Fibroblast of gingiva (primary cell): ENCODE measurements around the gene OR14I1.

Experiments used
- DNase-seq: peaks from one replicate; pipeline ENCODE4 v3.0.0-alpha.2; 2011; ENCODE audit warnings: low read depth

OR14I1 gene

DNA sequence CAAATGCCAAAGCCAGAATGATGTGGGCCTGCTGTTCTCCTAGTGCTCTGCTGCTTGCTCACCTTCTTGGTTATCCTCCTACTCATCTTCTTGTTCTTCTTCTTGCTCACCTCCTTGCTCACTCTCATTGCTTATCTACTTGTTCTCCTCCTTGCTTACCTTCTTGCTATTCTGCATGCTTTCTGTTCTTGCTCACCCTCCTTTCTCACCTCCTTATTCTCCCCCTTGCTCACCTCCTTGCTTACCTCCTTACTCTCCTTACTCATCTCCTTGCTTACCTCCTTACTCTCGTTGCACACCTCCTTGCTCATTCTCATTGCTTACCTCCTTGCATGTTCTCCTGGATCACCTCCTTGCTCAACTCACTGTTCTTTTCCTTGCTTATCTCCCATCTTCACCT is at the start of gene OR14I1:
TSS of gene OR14I1 (minus strand) at position 53 of the 400 bp plus-strand sequence.
- DNase-seq, result no peak

DNA sequence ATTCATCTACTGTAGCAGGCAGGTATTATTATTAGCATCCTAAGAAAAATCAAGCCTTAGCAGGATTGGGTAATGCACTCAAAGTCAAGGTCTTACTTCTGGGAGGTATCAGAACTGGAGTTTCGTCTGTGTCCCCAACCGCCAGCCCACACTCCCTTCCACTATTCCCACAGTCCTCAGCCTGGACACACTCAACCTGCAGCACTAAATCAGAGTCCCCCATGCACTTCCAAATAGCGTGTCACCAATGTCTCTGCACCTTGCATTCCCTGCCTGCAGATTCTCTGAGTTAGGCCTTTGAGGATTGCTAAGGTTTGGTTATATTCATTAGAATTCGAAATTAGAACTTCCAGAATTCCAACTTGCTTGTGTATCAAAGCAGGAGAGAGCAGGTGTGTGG is 49.1 kb upstream of the OR14I1 start:
- no peak for DNase-seq

DNA sequence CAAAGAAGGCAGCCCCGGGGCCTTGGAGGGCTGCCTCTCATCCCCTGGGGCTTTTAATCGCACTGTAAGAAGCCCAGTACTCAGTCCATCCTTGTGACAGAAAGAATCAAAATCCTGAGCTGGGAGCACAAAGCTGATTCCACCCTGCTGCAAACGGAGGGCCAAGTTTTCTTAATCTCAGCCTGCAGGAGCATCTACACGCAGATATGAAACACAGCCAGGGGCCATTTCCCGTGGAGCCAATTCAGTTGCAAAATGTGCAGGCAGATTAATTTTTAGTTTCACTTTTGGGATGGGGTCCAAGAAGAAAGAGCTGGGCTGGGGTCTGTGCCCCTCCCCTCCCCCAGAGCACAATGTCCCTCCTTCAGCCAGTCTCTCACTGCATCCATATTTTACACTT is 48.6 kb upstream of the OR14I1 start:
- DNase-seq, result no peak

DNA sequence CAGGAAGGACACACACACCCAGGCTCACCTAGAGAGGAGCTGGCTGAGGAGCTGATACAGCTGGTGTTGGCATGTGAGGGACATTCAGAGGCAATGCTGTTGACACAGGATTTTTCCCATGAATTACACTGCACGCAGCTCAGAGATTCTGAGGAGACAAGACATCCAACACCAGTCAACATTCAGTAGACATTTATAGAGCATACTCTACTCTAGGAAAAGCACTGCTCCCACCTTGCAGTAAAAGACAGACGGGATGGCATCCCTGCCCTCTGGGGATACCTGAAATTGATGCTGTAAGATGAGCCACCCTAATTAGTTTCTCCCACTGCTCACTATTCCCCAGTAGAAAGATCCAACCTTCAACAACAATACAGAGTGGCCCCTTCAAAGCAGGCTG is 47.9 kb upstream of the OR14I1 start:
- no peak for DNase-seq

DNA sequence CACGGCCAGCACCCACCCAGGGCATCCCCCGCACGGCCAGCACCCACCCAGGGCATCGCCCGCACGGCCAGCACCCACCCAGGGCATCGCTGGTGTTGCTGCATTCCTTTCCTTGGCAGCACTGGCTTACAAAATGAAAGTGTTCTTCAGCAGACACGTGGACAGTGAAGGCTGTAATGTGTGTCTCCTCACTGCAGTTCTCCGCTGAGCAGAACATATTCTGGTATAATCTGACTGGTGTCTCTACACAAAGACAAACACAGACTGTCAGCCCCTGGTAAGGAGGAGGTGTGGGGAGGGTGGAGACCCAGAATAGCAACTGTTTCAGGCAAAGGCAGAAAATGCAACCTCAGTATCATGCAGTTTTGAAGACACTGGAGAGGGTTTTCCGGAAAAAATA is 45.6 kb upstream of the OR14I1 start:
- DNase-seq, result no peak

DNA sequence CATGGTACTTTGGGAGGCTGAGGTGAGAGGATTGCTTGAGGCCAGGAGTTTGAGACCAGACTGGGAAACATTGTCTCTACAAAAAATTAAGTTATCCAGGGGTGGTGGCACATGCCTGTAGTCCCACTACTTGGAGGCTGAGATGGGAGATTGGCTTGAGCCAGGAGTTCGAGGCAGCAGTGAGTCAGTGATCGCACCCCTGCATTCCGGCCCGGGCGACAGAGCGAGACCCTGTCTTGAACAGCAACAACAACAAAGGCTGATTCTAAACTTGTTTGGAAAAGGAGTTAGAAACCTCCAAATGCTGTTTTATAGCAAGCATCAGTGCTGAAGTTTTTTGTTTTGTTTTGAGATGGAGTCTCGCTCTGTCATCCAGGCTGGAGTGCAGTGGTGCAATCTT is 38.3 kb upstream of the OR14I1 start:
- no peak for DNase-seq

DNA sequence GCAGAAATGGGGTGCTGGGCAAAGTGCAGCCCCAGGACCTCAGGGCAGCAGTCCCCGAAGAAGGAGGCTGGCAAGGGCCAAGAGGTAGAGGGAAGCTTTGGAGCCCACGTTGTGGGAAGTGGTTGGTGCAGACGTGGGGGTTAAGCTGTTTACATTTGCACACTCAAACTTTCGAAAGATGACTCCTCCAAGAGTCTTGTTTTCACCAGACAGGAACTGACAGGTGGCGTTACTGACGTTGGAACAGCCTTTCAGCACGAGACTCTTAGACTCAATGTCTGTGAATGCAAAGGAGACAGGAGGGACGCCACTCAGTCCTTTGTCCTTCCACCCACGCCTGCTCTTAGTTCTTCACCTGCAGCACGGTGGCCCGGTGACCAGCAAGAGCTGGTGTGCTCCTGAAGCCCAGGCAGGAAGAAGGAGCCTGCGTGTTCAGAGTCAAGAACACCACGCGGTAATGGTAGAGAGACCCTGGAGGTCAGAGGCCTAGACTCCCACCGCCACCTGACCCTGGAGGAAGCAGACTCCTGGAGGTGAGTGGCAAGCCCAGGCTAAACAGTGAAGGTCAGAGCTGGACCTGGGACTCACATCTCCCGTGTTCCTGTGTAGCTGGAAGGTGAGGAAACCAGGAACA is 37.1 kb upstream of the OR14I1 start:
- DNase-seq, result no peak

DNA sequence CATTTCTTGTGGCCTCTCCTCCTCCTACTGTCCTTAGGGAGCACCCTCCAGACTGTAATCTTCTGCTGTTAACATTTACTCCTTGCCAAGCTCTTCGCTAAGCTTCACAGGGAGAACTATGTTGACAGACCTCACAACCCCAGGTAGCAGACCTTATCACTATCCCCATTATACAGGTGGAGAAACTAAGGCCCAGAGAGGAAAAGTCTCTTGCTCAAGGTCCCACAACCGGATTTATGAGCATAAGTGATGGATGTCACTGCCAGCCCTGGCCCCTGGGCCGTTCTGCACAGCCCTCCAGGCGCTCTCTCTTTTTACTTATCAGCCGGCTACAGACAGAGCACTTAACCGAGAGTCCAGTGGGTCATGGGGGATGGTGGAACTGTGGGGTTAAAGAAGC is 34.9 kb upstream of the OR14I1 start:
- no peak for DNase-seq

DNA sequence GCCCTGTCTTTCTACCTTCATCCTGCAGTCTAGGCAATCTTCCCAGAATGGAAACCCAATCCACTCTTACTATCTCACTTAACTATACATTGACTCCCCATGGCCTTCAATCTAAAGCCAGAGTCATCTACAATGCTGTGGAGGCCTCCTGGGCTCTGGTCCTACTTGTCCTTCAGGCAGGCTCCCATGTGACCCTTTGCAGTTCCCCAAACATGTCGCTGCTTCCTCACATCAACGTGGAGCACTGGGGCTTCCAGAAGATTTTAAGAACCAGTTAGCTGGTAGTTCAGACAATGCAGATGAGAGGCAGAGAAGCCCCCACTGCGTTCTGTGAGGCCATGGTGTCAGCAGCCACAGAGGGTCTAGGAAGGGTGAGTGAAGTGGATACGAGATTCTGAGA is 34.4 kb upstream of the OR14I1 start:
- no peak for DNase-seq

DNA sequence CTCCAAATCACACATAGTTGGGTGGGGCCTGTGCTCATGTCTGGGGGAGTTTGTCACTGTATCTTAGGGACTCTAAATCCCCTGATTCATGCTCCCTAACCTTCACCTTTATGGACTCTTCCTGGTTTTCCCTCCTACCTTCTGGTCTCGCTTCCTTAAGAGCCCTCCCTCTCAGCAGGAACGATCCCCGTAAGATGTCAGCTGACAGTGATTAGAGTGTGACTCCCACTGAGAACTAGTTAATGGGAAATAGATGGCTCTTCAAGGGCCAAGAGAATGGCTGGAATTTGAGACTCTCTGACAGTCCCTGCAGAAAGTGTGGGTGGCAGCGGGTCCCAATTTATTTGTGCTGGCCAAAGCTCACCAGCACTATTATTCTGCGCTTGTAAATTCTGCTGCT is 31.0 kb upstream of the OR14I1 start:
- DNase-seq, result no peak

DNA sequence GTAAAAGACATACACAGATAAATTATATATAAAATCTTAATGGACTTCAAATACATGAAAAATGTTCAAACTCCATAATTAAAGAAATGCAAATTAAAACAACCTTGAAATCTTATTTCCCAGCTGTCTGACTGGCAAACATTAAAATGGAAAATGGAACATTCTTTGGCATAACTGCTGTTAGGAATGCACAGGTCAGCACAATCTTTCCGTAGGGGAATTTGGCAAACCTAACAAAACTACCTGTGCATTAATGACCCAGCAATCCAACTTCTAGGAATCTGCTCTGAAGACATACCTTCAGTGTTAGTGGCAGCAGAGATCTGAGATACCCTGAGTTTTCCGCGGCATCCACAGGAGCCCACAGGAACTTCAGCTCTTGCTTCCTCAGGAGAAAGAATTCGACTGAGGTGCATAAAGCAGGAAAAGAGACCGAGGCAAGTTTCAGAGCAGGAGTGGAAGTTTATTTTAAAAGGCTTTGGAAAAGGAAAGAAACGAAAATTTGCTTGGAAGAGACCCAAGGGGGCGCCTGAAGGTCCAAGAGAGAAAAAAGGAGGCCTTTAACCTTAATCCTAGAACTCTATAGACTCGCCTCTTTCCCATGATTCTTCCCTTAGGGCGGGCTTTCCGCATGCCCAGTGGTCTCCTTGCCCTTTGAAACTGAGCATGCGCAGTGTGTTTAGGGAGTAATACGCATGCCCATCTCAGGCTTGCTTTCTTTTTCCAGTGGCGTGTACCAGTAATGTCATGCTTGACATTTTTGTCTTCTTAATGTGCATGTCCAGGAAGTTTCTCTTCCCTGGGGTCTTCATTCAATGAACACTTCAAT is 28.2 kb upstream of the OR14I1 start:
- DNase-seq, result no peak

DNA sequence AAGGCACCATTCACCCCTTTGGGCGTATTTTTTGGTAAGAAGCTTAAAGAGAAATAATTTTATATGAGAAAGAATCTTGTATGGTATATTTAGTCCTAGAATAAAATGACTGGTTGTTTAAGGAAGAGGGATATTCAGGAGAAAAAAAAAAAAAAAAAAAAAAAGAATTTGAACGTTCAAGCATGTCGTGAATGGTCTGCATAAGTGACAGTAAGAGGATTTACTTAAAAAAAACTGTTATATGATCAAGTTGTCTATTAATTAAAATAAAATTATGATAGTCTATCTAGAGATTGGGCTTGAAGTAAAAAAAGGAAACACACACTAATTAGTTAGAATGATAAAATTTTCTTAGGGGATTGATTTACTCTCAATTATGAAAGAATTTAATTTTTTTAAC is 11.7 kb upstream of the OR14I1 start:
- DNase-seq, result no peak

DNA sequence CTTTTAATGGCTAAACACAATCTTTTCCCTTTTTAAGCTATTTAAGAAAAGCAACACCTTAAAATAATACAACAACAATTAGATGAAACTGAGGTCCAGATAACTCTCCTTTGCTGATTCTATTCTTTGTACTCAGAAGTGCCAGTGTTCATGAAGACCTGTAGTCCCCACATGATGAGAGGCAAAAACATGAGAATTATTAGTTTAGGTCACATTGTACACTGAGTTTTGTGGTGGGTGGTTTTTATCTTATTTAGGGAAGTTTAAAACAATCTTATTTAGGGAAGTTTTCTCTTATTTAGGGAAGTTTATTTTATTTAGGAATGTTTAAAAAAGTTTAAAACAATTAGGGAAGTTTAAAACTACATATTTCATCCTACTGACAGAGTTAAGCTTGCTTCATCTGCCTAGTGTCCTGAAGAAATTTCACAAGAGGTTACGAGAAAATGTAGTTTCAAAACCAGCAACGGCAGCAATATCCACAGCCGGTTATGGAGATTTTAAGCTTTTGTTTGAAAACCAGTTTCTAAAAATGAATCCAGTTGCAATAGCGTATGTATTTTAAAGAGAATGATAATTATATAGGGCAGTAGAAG is 7.8 kb upstream of the OR14I1 start:
- no peak for DNase-seq

DNA sequence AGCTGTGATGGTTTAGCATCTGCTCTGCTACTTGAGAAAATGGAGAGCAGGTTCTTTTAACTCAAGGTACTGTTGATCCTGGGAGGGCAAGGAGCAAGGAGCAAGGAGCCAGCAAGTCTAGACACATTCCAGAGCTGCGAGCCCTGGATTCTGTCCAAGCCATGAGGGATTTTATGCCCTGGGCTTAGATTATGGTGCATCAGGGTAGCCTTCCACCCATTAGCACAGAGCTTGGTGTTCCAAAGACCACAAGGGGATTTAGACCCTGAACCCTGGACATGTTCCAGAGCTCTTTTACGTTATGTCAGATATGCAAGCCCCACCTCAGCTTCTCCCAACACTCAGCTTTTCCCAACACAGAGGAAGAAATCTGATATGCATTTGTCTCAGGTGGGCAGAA is 2.0 kb upstream of the OR14I1 start:
- no peak for DNase-seq

DNA sequence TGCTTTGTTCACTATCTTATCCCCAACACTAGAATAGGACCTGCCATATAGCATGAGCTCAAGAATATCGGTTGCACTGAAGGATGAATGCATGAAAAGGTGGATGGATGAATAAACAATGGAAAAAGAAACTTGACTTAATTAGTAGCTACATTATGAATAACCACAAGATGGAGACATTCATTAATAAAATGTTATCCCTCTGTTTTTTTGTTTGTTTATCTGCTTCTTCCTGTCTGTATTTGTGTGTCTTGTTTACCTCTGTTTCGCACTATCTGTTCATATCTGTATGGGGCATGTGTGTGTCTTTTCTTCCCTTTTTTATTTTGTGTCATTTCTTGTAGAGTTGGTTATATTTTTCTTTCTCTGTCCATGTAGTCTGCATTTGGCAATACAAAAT is 1.1 kb upstream of the OR14I1 start:
- no peak for DNase-seq

DNA sequence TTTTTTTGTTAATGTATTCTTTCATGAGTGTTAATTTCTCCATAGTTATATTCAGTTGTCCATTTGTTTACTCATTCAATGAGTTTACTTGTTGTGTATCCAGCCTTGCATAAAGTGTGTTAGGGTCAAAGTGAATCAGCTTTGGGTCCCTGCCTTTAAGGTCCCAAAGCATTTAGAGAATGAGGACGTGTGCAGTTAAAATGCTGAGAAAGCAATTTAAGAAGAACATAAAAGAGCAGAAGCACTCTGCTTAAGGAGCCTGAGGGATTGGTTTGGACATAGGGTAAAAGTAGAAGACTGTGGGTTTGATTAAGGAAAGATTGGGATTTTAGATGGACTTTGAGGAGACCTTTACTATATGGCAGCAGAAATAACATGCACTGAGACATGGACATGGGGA is 3.5 kb downstream of the OR14I1 start:
- no peak for DNase-seq

DNA sequence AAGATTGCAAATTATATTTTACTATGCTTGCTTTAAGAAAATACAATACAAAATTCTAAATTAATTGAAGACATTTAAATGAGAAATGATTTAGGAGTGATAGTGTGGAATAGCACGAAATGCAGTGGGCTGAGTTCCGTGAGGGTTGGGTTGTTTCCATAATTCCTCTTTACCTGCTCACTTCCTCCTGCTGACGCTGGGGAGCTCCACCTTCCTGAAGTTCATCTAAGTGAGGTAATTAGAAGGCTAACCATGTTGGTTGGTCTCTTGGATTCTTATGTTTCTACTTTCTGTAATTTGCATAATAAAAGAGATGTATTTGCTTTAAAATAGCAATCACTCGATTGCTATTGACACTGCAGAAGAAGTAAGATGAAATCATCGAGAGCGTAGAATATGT is 4.7 kb downstream of the OR14I1 start:
- no peak for DNase-seq

DNA sequence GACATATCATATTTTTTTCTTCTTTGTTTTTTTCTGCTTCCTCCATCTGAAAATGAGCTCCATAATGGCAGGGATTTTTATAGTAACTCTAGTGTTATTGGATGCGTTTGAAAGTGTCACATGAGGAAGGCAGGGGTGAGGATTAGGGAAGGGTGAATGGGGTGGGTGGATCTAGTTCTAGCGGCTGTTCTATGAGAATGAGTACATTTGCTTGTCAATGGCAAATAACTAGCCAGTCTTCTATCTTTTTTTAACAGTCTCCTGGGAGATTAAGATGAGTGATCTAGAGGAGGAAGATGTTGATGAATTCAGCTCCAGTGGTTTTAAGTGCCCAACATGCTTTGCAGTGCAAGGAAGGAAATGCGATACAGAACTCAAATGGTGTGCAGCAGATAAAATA is 5.8 kb downstream of the OR14I1 start:
- no peak for DNase-seq

DNA sequence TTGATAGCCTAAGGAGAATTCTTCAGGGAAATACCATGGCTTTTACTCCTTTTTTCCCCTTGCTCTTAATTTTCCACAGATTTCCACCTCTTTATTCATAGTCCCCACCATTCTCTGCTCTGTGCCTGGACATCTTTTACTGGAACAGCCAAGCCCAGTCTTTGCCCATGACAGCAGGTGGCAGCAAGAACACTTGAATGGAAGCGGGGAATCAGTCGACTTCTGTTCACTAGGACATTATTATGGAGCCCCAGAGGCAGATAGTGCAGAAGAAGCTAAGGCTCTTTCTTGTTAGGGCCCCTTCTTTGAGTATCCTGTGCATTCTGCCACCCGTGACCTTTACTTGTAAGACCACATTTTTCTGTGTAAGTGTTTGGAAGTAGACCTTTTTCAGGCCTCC is 6.3 kb downstream of the OR14I1 start:
- DNase-seq, result no peak

DNA sequence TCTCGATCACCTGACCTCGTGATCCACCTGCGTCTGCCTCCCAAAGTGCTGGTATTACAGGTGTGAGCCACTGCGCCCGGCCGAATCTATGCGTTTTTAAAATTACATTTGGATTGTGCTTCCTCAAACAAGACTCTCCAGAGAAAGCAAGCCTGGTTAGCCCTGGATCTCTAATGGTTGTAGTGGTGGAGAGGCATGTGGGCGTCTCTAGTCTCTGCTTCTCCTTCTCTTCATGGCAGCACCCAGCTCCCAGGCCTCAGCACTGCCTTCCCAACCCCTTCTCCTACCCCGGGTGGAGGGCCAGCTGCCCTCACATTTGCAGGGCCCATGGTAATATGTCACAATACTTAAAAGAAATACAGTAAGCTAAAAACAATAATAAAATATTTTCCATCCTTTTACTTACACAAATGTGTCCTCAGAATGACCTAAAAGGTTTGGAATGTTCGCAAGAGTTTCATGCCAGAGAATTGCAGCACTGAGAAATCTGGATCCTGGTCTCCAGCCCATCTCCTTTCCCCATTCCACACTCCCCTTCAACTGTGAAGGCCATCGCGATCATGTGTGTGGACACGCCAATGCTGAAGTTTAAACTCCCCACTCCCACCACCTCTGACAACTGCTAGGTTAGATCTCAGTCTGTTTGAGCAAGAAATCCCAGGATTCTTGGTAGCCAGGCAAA is 7.0 kb downstream of the OR14I1 start:
- DNase-seq, result no peak

DNA sequence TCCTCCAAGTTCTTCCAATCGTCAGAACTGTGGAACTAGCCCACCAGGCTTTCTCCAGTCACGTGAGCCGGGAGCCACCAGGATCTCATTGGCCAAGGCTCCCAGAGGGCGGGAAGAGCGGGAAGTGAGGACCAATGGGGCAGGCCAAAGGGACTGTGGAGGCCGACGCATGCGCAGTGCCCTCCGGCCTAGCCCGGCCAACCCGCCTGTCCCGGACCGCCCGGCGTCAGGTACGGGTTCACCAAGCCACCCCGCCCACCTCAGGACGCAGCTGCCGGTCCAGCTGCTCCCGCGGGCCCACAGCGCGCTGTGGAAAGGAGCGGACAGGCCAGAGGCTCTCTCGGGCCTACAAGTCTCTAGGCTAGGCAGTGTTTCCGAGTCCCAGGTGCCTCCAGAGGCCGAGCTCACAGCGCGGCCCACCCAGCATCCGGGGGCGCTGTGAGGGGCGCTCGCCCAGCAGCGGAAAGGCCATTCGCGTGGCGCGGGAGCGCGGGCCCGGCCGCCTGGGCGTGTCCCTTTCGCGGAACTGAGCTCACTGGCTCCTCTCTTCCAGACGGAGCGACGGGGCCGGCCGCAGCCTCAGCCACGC is 10.9 kb downstream of the OR14I1 start:
- DNase-seq, result no peak

DNA sequence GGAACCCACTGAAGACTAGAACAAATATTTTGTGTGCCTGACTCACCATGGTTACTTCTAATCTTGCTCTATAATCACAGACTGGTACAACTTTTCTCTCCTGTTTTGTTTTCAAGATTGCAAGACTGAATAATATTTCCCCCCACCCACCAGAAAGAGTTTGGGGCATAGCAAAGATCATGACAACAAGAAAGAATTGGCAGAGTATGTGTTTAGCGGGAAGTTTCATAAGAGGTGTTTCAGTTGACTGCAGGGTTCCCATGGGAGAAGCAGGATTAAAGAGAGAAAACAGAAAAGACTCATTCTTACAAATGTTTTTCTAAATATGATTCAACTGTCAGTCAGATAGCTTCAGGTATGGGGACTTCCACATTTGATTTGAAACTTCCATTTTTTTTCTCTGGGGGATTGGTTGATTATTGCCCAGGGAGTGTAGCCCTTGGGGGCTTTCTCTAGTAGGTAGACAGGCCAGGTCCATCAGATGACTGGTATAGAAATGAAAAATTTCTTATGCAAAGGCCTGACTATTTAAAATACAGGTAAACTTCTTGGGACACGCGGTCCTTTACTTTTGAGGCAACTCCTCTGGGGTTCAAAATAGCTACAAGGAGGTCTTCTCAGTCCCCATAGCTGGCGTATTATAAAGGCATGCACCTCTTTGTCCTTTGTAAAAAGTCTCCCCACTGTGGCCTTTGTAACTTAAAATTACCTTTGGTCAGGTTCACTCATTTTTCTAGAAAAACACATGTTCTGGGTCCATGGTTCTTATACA is 13.9 kb downstream of the OR14I1 start:
- DNase-seq, result no peak
